ENCODE results near the gene RANBP6. TPM values are rescaled to one million over a fixed set of nuclear protein-coding genes. Genes with fewer than 3 reads are reported as not detected.

Gene RANBP6
- total RNA-seq, 2 experiments from 2014 or later: 36.7 to 40.6 TPM

DNA sequence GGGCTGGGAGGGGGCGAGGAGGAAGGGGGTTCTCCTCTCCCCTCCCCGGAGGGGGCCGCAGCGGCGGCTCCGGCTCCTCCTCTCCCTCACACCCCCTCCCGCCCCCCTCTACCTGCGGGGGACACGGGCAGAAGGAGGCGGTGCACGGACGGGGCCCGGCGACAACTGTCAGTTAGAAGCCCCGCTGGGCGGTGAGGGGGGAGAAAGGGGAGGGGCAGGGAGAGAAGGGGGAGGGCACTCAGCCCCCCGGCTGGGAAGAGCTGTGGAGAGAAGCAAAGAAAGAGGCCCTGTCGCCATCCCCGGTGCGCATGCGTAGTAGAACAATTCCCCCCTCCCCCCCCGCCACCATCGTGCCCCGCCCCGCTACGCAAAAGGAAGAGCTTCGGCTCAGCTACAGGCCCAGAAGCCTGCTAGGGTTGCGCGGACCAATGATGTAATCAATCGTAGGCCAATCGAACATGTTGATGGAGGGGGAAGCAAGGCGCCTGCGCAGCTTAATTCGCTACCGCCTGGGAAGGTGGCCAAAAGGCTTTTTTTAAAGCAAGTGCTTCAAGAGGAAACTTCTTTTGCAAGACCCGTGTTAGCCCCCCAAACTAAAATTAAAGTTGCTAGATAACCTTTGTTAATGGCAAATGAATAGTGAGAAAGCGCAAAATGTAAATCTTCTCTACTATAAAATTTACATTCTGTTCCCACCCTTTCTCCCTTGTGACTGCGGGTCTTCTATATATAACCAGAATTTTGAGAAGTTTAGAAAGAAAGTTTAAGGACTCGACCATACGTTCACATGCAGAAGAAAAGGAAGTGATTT lies 7.0 kb downstream of the RANBP6 start:
- POLR2A ChIA-PET: interaction anchor here (0.5 to 3.3 kb wide), 19 partner anchors 9 to 1707 kb away, joined by 3 to 23 read pairs (median 3); partner anchors contain the start of genes KDM4C, RIC1 and UHRF2

DNA sequence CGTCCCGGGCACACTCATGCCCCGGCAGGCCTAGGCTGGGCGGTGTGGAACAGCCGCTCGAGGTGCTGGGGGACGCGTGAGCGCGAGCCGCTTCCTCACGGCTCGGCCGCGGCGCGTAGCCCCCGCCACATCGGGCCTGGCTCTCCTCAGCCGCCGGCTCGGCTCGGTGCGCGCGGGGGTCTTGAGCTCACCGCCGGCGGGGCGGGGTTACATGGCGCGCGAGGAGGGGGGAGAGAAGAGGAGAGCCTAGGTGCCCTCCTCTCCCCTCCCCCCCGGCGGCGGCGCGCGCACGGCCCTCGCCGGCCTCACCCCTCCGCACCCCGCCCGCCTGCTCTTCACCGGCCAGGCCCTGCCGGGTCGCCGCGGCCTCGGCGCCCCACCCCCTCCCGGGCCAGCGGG lies 7.7 kb downstream of the RANBP6 start:
- ChIA-PET POLR2A (interaction anchor here (0.5 to 3.3 kb wide), 25 partner anchors 8 to 1706 kb away, joined by 3 to 33 read pairs (median 4); partner anchors contain the start of genes ERMP1, KDM4C, PLGRKT and RANBP6), CTCF (interaction anchor here (1.2 kb wide), 1 partner anchor 209 kb away, joined by 3 read pairs; no protein-coding TSS in a partner anchor)
- Histone ChIP-seq H3K36me3 (ENCODE audit: insufficient read depth, low read length) (peaks cover 15% of the 10 kb centered on the region), H3K27me3 (ENCODE audit: control insufficient read depth in 1 of 2, insufficient read depth in 2 of 2, low read length in 2 of 2) (no peaks in the 10 kb centered on the region), H3K4me1 (ENCODE audit: insufficient read depth, low read length) (peaks cover 11% of the 10 kb centered on the region), H3K9me3 (ENCODE audit: control insufficient read depth in 1 of 2, insufficient read depth in 1 of 2, low read length in 2 of 2) (peaks cover 0 to 11% of the 10 kb centered on the region in 2 experiments), H3K4me3 (ENCODE audit: low read length) (peak overlapping the region; percentile 87), H3K27ac (ENCODE audit: low read depth in 1 of 2, low read length in 2 of 2) (peak overlapping the region; percentile 91 to 95)
- Mint-ChIP-seq H3K27ac (peak overlapping the region; percentile 97), H3K9me3 (peaks cover 7% of the 10 kb centered on the region), H3K36me3 (ENCODE audit: low read depth) (peaks cover 50% of the 10 kb centered on the region), H3K4me3 (peak overlapping the region; percentile 95), H3K27me3 (no peaks in the 10 kb centered on the region), H3K4me1 (ENCODE audit: low read depth) (peaks cover 68% of the 10 kb centered on the region)
- ATAC-seq (ENCODE audit: poor library complexity) (peak; percentile 52), DNase-seq (peak; percentile 59 to 89 (median 77))
- TF ChIP-seq, protein P1, sequence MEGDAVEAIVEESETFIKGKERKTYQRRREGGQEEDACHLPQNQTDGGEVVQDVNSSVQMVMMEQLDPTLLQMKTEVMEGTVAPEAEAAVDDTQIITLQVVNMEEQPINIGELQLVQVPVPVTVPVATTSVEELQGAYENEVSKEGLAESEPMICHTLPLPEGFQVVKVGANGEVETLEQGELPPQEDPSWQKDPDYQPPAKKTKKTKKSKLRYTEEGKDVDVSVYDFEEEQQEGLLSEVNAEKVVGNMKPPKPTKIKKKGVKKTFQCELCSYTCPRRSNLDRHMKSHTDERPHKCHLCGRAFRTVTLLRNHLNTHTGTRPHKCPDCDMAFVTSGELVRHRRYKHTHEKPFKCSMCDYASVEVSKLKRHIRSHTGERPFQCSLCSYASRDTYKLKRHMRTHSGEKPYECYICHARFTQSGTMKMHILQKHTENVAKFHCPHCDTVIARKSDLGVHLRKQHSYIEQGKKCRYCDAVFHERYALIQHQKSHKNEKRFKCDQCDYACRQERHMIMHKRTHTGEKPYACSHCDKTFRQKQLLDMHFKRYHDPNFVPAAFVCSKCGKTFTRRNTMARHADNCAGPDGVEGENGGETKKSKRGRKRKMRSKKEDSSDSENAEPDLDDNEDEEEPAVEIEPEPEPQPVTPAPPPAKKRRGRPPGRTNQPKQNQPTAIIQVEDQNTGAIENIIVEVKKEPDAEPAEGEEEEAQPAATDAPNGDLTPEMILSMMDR (IDR thresholded peaks at IDR 0.05): no peak
- intact Hi-C loops (cut with DNase I, micrococcal nuclease): loop anchor here (1.0 to 10.0 kb wide), 11 partner anchors 8 to 1330 kb away; partner anchors contain the start of genes RIC1 (in 2 of the 2), CDC37L1 (in 1 of the 2), ERMP1 (in 1 of the 2) and KDM4C (in 1 of the 2)

More for the DNA sequence above, 7.0 kb downstream of the RANBP6 start:
- Histone ChIP-seq H3K36me3 (ENCODE audit: insufficient read depth, low read length) (peaks cover 21% of the 10 kb centered on the region), H3K27me3 (ENCODE audit: control insufficient read depth in 1 of 2, insufficient read depth in 2 of 2, low read length in 2 of 2) (no peaks in the 10 kb centered on the region), H3K4me1 (ENCODE audit: insufficient read depth, low read length) (peaks cover 11% of the 10 kb centered on the region), H3K4me3 (ENCODE audit: low read length) (peak overlapping the region; percentile 87), H3K9me3 (ENCODE audit: control insufficient read depth in 1 of 2, insufficient read depth in 1 of 2, low read length in 2 of 2) (peaks cover 0 to 14% of the 10 kb centered on the region in 2 experiments), H3K27ac (ENCODE audit: low read depth in 1 of 2, low read length in 2 of 2) (peak overlapping the region; percentile 91 to 95)
- peak; percentile 70 for ATAC-seq (ENCODE audit: poor library complexity)
- Mint-ChIP-seq H3K36me3 (ENCODE audit: low read depth) (peaks cover 57% of the 10 kb centered on the region), H3K4me1 (ENCODE audit: low read depth) (peaks cover 70% of the 10 kb centered on the region), H3K27me3 (no peaks in the 10 kb centered on the region), H3K27ac (peak overlapping the region; percentile 97), H3K4me3 (peak overlapping the region; percentile 91), H3K9me3 (peaks cover 13% of the 10 kb centered on the region)
- peak; percentile 88 to 99 (median 92) for DNase-seq
- CTCF ChIA-PET: no interaction called here
- intact Hi-C loops (cut with DNase I, micrococcal nuclease): loop anchor here (2.0 to 10.0 kb wide), 9 partner anchors 54 to 1331 kb away; partner anchors contain the start of genes RIC1 (in 2 of the 2), CDC37L1 (in 1 of the 2), ERMP1 (in 1 of the 2) and KDM4C (in 1 of the 2)
- TF ChIP-seq, protein P1 (IDR thresholded peaks at IDR 0.05): no peak

DNA sequence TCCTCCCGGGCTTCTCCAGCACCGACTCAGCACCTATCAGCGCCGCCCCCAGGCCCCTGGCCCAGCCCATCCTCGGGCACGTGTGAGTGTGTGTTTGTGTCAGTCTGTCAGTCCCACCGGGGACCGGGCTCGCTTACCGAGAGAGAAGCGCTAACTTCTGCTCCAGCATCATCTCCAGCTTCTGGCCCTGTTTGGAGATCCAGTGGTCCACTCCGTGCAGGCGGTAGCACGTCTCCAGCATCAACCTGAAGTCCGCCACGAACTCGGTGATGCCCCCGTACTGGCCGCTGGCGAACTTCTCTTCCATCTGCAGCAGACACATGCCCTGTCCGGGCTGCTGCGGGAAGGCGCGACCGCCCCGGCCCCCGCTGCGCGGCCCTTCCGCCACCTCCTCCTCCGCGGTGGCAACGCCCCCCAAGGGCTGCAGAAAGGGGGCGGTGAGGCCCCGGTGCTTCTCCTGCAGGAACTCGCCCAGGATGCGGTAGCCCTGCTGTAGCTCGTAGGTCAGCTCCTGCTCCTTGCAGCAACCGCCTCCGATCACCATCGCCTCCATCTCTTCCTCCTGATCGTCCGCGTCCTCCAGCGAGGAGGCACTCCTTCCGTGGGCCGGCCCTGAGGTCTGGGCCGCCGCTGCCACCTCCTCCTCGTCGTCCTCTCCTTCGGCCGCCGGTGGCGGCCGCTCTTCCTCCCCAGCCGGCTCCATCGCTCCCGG lies 8.2 kb downstream of the RANBP6 start:
- Histone ChIP-seq H3K4me1 (ENCODE audit: insufficient read depth, low read length) (peaks cover 14% of the 10 kb centered on the region), H3K4me3 (ENCODE audit: low read length) (peak overlapping the region; percentile 87), H3K36me3 (ENCODE audit: insufficient read depth, low read length) (peaks cover 11% of the 10 kb centered on the region), H3K27me3 (ENCODE audit: control insufficient read depth in 1 of 2, insufficient read depth in 2 of 2, low read length in 2 of 2) (no peaks in the 10 kb centered on the region), H3K27ac (ENCODE audit: low read depth in 1 of 2, low read length in 2 of 2) (peak overlapping the region; percentile 59 to 91), H3K9me3 (ENCODE audit: control insufficient read depth in 1 of 2, insufficient read depth in 1 of 2, low read length in 2 of 2) (peaks cover 0 to 5% of the 10 kb centered on the region in 2 experiments)
- intact Hi-C loops (cut with DNase I, micrococcal nuclease): loop anchor here (1.0 to 10.0 kb wide), 10 partner anchors 8 to 1330 kb away; partner anchors contain the start of genes RIC1 (in 2 of the 2), CDC37L1 (in 1 of the 2), ERMP1 (in 1 of the 2) and KDM4C (in 1 of the 2)
- Mint-ChIP-seq H3K9me3 (peaks cover 6% of the 10 kb centered on the region), H3K27ac (peak overlapping the region; percentile 97), H3K27me3 (no peaks in the 10 kb centered on the region), H3K4me1 (ENCODE audit: low read depth) (peaks cover 65% of the 10 kb centered on the region), H3K4me3 (peak overlapping the region; percentile 95), H3K36me3 (ENCODE audit: low read depth) (peaks cover 45% of the 10 kb centered on the region)
- ChIA-PET POLR2A (interaction anchor here (0.6 to 3.3 kb wide), 19 partner anchors 9 to 1706 kb away, joined by 3 to 33 read pairs (median 5); partner anchors contain the start of genes ERMP1, KDM4C, PLGRKT and RANBP6), CTCF (interaction anchor here (1.2 kb wide), 1 partner anchor 208 kb away, joined by 3 read pairs; no protein-coding TSS in a partner anchor)
- TF ChIP-seq, protein P1 (IDR thresholded peaks at IDR 0.05): no peak
- ATAC-seq (ENCODE audit: poor library complexity): peak; percentile 80
- peak; percentile 87 to 97 (median 95) for DNase-seq

Measured in CD4-positive, alpha-beta T cell (primary cell).